ENCODE measurements around the gene IFNGR1.

GRCh38 chr6:137248702-137249101 lies 29.5 kb upstream of the IFNGR1 start:
- TF ChIP-seq GATA3 (IDR thresholded peaks at IDR 0.05; ENCODE audit: low read depth, low read length) (no peak), GATA2 (IDR thresholded peaks at IDR 0.05; ENCODE audit: low read depth, low read length) (no peak)

Data from SH-SY5Y (cell line).